ENCODE data around the gene APP. TPM values are rescaled to one million over a fixed set of nuclear protein-coding genes. Genes with fewer than 3 reads are reported as not detected.
A peak's percentile ranks its signal among the peaks of the same experiment; 100 is the strongest.

APP gene
- total RNA-seq, 1 experiment from 2014 or later, result 169 TPM

- no peak for DNase-seq (ENCODE audit: low spot score)
These were observed 189.9 kb downstream of the APP start for GRCh38 chr21:25980710-25981109.

GRCh38 chr21:25979845-25980616 is 190.5 kb downstream of the APP start:
- DNase-seq (ENCODE audit: low spot score), result no peak

GRCh38 chr21:25977068-25977611 is 193.4 kb downstream of the APP start:
- DNase-seq (ENCODE audit: low spot score), result no peak

- no peak for DNase-seq (ENCODE audit: low spot score)
These were observed 195.6 kb downstream of the APP start for GRCh38 chr21:25974964-25975363.

GRCh38 chr21:25970254-25970930 is 200.2 kb downstream of the APP start:
- DNase-seq (ENCODE audit: low spot score), result peak; percentile 16

GRCh38 chr21:25967901-25968438 is 202.6 kb downstream of the APP start:
- no peak for DNase-seq (ENCODE audit: low spot score)

GRCh38 chr21:25967181-25967900 is 203.2 kb downstream of the APP start:
- no peak for DNase-seq (ENCODE audit: low spot score)

GRCh38 chr21:25965951-25966707 is 204.4 kb downstream of the APP start:
- no peak for DNase-seq (ENCODE audit: low spot score)

- no peak for DNase-seq (ENCODE audit: low spot score)
These were observed 205.6 kb downstream of the APP start for GRCh38 chr21:25964926-25965325.

- no peak for DNase-seq (ENCODE audit: low spot score)
These were observed 206.6 kb downstream of the APP start for GRCh38 chr21:25964015-25964414.

GRCh38 chr21:25963181-25963580 is 207.4 kb downstream of the APP start:
- DNase-seq (ENCODE audit: low spot score), result peak; percentile 42

- DNase-seq (ENCODE audit: low spot score), result no peak
These were observed 209.5 kb downstream of the APP start for GRCh38 chr21:25961042-25961441.

- no peak for DNase-seq (ENCODE audit: low spot score)
These were observed 210.2 kb downstream of the APP start for GRCh38 chr21:25960402-25960801.

GRCh38 chr21:25959799-25960198 is 210.8 kb downstream of the APP start:
- no peak for DNase-seq (ENCODE audit: low spot score)

- DNase-seq (ENCODE audit: low spot score), result no peak
These were observed 213.4 kb downstream of the APP start for GRCh38 chr21:25956993-25957714.

GRCh38 chr21:25955646-25956045 is 214.9 kb downstream of the APP start:
- DNase-seq (ENCODE audit: low spot score), result no peak

GRCh38 chr21:25953659-25954058 is 216.9 kb downstream of the APP start:
- no peak for DNase-seq (ENCODE audit: low spot score)

GRCh38 chr21:25953196-25953595 is 217.4 kb downstream of the APP start:
- DNase-seq (ENCODE audit: low spot score), result no peak

- no peak for DNase-seq (ENCODE audit: low spot score)
These were observed 218.3 kb downstream of the APP start for GRCh38 chr21:25952306-25952705.

- no peak for DNase-seq (ENCODE audit: low spot score)
These were observed 220.9 kb downstream of the APP start for GRCh38 chr21:25949701-25950100.
